Stomach smooth muscle (tissue), 2 donors: ENCODE results near the gene SGO2.
"Not testable (repeated sequence)": the region's sequence is repeated elsewhere in the genome, so short reads cannot be mapped to it uniquely, and the experiment has no call there.

Source experiments
- H3K27ac ChIP-seq: one replicate; pipeline ENCODE4 v1.7.0; 2013; ENCODE audit warnings: mild to moderate bottlenecking, low read length, inconsistent platforms
- H3K27me3 ChIP-seq, 2 donors: one replicate each; pipeline ENCODE4 v1.7.0; 2013; ENCODE audit warnings: low read length in 2 of 2; ENCODE audit not compliant: insufficient read depth in 2 of 2, control insufficient read depth in 1 of 2
- H3K36me3 ChIP-seq, 2 donors: one replicate each; pipeline ENCODE4 v1.7.0; 2013; ENCODE audit warnings: low read length in 2 of 2; ENCODE audit not compliant: control insufficient read depth in 2 of 2, insufficient read depth in 2 of 2
- H3K4me1 ChIP-seq: one replicate; pipeline ENCODE4 v1.7.0; 2013; ENCODE audit warnings: low read length; ENCODE audit not compliant: control insufficient read depth, insufficient read depth
- H3K4me3 ChIP-seq, 2 donors: one replicate each; pipeline ENCODE4 v1.7.0; 2013; ENCODE audit warnings: low read length in 2 of 2
- H3K9ac ChIP-seq, 2 donors: one replicate each; pipeline ENCODE4 v1.7.0; 2013; ENCODE audit warnings: low read length in 2 of 2, mild to moderate bottlenecking in 1 of 2
- H3K9me3 ChIP-seq, 2 donors: one replicate each; pipeline ENCODE4 v1.7.0; 2013; ENCODE audit warnings: low read length in 2 of 2; ENCODE audit not compliant: control insufficient read depth in 2 of 2
- donor health status: healthy.
- donor health status: Pancreatic carcinoma.

SGO2 gene

DNA sequence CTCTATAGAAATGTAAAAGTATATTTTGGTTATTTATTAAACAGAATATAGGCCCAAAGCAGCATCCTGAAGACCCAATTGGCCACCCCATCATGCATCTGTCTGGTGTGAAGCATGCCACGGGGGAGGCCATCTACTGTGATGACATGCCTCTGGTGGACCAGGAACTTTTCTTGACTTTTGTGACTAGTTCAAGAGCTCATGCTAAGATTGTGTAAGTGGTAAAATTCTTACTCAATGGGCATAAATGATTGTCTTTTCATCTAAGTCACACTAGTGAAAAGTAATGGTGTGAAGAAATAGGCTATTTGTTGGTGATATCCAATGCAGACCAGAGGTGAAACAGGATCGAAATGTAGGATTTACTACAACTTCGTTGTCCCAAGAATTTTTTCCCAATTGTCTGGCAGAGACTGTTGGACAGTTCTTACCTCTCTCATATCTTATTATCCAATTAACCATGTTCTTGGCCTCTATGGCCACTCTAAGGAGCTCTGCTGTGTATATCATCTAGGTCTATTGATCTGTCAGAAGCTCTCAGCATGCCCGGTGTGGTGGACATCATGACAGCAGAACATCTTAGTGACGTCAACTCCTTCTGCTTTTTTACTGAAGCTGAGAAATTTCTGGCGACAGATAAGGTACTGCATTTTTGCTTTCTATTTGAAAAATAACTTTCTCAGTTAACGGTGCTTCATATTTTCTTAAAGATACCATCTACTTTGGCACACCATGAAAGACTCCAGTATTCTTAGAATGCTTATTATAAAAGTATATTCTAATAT is 94.8 kb downstream of the SGO2 start:
- Histone ChIP-seq H3K4me1 (no peaks in the 10 kb centered on the region), H3K27ac (no peak overlapping the region), H3K27me3 (peaks cover 0 to 2% of the 10 kb centered on the region in 2 donors), H3K9ac (no peak overlapping the region), H3K36me3 (no peaks in the 10 kb centered on the region), H3K4me3 (no peak overlapping the region), H3K9me3 (no peaks in the 10 kb centered on the region)

DNA sequence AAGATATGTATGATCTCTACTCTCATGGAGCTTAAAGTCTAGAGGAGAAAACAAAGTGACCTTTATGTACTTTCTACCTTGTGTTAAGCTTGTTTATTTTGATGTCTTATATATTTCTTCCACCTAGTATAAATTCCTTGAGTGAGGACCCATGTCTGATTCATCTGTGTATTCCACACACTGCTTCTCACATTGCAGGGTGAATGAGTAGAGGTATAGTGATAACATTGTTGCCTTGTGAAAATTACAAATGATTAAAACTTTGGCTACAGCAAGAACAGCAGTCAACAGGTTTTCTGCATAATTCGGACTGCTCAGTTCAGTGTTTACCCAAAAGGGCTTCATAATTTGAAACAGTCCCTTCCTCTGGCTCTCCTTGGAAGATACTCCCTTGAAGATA is 96.1 kb downstream of the SGO2 start:
- Histone ChIP-seq H3K4me3 (no peak overlapping the region), H3K27me3 (peaks cover 0 to 2% of the 10 kb centered on the region in 2 donors), H3K4me1 (no peaks in the 10 kb centered on the region), H3K36me3 (no peaks in the 10 kb centered on the region), H3K9me3 (no peaks in the 10 kb centered on the region), H3K9ac (no peak overlapping the region), H3K27ac (no peak overlapping the region)

DNA sequence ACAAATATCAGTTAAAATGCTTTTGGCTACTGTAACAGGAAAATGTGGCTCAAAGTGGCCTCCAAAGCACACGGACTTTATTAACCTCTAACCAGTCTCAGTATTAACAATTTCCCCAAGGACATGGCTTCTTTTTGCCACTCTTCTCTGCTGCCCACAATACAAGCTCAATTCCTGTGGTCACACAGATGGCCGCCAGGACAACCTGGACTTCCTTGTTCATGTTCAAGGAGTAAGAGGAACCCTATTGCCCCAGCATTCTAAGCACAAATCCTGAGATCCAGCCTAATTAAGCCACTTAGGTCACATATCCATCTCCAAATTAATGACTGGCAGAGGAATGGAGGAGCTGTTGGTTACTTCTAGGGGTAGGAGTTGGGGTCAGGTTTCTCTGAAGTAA is 98.0 kb downstream of the SGO2 start:
- Histone ChIP-seq H3K27ac (no peak overlapping the region), H3K4me3 (no peak overlapping the region), H3K9ac (no peak overlapping the region), H3K9me3 (no peaks in the 10 kb centered on the region), H3K36me3 (no peaks in the 10 kb centered on the region), H3K4me1 (no peaks in the 10 kb centered on the region), H3K27me3 (peaks cover 0 to 2% of the 10 kb centered on the region in 2 donors)

DNA sequence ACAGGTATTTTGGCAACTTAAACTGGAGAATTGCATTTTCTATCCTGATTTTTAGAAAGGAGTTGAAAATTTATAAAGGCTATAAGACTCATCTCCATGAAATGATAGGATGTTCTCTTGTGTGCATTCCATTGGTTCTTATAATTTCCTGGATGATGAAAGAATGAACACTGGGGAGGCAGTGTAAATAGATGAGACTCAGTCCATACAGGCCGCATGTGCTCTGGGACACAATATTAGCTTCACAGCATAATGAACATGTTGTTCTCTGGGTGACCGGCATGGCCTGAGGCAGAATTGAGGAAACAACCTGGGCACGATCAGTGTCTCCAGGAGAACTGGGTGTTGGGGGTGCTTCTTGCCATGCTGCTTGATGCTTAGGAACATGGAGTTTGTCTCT is 98.7 kb downstream of the SGO2 start:
- no peaks in the 10 kb centered on the region for H3K9me3 ChIP-seq
- no peaks in the 10 kb centered on the region for H3K36me3 ChIP-seq
- H3K4me3 ChIP-seq = no peak overlapping the region
- peaks cover 0 to 2% of the 10 kb centered on the region in 2 donors for H3K27me3 ChIP-seq
- H3K27ac ChIP-seq = no peak overlapping the region
- no peaks in the 10 kb centered on the region for H3K4me1 ChIP-seq
- H3K9ac ChIP-seq = no peak overlapping the region

DNA sequence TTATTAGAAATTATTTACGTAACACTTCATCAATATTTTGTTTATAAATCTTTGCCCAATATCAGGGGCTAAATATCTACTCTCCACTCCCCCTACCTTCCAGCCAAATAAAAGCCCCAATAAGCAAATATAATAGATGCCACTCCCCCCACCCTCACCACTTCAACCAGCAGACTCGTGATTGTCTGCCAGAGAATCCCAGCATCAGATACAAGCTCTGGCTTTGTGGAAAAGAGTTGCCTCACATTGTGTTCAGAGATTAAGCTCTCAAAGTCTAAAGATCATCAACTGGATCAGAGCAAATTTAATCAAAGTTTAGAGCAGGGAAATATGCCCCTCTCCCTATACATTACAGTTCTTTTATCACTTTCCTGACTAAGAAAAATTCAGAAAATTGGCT is 99.3 kb downstream of the SGO2 start:
- no peaks in the 10 kb centered on the region for H3K4me1 ChIP-seq
- H3K9ac ChIP-seq = no peak overlapping the region
- peaks cover 0 to 2% of the 10 kb centered on the region in 2 donors for H3K27me3 ChIP-seq
- H3K36me3 ChIP-seq = no peaks in the 10 kb centered on the region
- H3K9me3 ChIP-seq = no peaks in the 10 kb centered on the region
- no peak overlapping the region for H3K4me3 ChIP-seq
- no peak overlapping the region for H3K27ac ChIP-seq

DNA sequence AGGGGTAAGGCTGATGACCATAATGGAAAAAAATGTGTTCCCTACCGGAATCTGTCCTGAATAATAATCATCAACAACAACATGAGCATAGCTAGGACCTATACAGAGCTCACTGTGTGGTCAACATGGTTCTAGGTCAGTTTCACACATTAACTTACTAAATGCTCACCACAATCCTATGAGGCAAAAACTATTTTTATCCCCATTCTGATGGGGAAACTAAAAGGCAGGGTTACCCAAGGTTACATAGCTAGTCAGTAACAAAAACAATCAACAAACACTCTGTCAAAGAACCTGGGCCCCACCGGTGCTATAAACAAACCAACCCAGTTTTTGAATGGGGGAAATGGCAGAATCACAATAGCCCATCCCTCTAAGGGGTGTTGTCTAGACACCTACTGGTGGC is 100.0 kb downstream of the SGO2 start:
- H3K4me1 ChIP-seq = no peaks in the 10 kb centered on the region
- H3K9ac ChIP-seq = no peak overlapping the region
- peaks cover 0 to 2% of the 10 kb centered on the region in 2 donors for H3K27me3 ChIP-seq
- no peak overlapping the region for H3K4me3 ChIP-seq
- H3K9me3 ChIP-seq = no peaks in the 10 kb centered on the region
- H3K36me3 ChIP-seq = no peaks in the 10 kb centered on the region
- H3K27ac ChIP-seq = no peak overlapping the region

DNA sequence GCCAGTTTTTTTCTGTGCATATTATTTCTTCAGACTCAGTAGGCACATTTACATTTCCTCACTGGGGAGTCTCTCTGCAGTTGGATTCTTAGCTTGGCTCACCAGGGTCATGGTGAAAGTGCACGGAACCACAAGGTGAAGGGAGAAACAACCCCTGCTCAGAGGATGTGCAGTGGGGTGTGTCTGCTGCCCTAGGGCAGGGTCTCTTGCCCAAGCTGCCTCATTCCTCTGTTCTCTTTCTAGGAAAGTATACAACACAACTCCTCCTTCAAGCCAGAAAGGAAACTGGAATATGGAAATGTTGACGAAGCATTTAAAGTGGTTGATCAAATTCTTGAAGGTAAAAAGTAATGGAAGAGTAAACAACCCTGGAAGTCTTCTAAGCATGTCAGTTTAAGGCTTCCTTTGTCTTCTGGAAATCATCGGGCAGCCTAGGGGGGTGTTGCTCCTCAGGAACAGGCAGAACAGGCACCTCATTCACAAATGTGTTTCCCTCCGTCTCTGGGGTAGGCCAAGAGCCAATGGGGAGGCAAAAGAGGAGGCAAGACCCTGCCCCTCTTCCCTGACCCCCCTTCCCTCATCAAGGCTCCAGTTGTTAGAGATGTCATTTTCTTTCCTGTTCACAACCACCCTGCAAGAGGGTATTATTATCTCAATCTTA is 101.2 kb downstream of the SGO2 start:
- H3K4me1 ChIP-seq = no peaks in the 10 kb centered on the region
- no peaks in the 10 kb centered on the region for H3K9me3 ChIP-seq
- H3K9ac ChIP-seq = no peak overlapping the region
- H3K36me3 ChIP-seq = no peaks in the 10 kb centered on the region
- H3K27me3 ChIP-seq = peaks cover 0 to 2% of the 10 kb centered on the region in 2 donors
- H3K4me3 ChIP-seq = no peak overlapping the region
- H3K27ac ChIP-seq = no peak overlapping the region

DNA sequence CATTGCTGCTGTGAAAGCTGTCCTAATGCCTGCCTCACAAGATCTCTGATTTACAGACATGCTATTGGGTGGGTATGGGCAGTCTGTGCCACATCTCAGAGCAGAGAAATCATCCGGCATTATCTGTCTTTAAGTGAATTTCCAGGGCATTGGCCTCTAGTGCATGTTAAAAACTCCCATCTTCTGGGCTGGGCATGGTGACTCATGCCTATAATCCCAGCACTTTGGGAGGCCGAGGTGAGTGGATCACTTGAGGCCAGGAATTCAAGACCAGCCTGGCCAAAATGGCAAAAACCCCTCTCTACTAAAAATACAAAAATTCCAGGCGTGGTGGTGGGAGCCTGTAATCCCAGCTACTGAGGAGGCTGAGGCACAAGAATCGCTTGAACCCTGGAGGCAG is 102.5 kb downstream of the SGO2 start:
- H3K4me1 ChIP-seq, H3K27ac ChIP-seq, H3K36me3 ChIP-seq, H3K9ac ChIP-seq, H3K4me3 ChIP-seq, H3K27me3 ChIP-seq, H3K9me3 ChIP-seq: not testable (repeated sequence)

DNA sequence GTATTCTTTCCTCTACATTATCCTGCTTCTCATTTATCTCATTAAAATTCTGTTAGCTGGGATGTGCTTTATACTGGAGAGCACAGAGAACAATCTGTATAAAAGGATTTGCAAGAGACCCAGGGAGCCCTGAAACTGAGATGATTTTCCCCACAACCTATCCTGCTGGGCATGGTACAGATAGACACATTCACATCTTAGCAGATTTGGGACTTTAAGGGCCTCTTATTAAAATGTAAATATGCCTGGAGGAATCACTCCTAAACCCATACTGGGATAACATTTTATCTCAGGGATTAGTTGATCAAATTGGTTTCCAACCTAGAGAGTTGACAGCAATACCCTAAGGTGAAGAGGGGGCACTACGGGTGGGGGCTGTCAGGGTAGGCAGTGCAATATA is 105.3 kb downstream of the SGO2 start:
- Histone ChIP-seq H3K4me1 (no peaks in the 10 kb centered on the region), H3K9ac (no peak overlapping the region), H3K27me3 (no peaks in the 10 kb centered on the region), H3K27ac (no peak overlapping the region), H3K9me3 (no peaks in the 10 kb centered on the region), H3K36me3 (peaks cover 0 to 2% of the 10 kb centered on the region in 2 donors), H3K4me3 (no peak overlapping the region)
